ENCODE data around the gene SIL1.
"Not testable (repeated sequence)": the region's sequence is repeated elsewhere in the genome, so short reads cannot be mapped to it uniquely, and the experiment has no call there.

Gene SIL1

DNA sequence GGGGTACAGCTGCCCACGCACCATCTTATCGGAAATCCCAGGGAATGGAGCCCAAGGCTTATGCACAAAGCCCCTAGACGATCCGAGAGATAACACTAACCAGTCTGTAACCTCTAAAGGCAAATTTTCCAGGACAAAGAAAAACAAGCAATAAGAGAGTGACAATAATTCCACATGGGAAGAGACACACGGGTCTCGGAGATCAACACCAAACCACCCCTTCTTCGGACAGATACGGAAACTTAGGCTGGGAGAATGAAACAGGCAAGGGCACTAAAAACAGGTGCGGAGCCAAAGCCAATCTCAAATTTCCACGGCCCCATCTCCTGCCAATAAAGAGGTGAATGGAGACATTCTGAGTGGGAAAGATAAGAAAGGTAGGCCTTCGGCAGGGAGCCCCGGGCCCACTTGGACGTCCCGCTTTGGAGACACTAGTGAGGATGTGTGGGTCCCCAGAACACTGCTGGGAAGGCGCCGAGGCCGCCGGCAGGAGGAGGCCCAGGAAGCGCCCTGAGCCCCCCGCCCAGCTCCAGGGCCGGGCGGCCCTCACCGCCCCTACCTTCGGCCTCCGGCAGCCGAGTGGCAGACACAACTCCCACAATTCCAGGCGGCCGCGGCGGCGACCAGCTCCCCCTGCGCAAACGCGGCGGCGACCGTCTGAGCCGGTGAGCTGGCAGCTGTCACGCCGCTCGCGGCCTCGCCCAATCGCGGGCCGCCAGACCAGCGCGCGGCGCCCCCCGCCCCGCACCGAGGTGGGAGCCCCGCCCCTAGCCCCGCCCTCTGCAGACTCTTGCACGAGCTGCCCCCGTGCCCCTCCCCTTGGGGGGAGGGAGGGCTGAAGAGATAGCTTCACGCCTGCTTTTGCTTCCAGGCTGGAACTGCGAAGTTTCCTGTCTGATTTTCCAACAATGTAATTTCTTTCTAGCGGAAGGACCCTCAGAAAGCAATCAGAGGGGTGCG is at the start of gene SIL1:
Gene SIL1 (minus strand): TSS at position 659 of the 960 bp plus-strand sequence. CDS start 70,525 bp downstream, outside the sequence.
- peak; percentile 94 for DNase-seq (ENCODE audit: low read depth)

DNA sequence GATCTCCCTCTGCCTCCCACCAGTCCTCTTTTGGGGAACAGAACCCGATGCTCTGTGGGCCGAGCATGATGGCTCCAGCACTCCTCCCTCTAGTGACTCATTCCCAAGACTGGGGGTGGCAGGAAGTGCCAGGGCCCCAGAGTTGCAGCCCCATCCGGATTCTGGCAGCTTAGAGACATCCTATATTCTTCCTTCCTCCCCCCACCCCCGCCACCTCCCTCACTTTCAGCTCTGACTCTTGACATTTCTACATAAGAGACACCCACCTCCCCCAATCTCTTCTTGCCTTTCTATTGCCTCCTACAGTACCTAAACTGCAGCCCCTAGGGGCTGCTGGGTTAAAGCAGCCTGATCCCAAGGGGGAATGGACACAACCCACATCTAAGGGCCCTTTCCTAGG is 48.2 kb upstream of the SIL1 start:
- peak; percentile 61 for DNase-seq (ENCODE audit: low read depth)

DNA sequence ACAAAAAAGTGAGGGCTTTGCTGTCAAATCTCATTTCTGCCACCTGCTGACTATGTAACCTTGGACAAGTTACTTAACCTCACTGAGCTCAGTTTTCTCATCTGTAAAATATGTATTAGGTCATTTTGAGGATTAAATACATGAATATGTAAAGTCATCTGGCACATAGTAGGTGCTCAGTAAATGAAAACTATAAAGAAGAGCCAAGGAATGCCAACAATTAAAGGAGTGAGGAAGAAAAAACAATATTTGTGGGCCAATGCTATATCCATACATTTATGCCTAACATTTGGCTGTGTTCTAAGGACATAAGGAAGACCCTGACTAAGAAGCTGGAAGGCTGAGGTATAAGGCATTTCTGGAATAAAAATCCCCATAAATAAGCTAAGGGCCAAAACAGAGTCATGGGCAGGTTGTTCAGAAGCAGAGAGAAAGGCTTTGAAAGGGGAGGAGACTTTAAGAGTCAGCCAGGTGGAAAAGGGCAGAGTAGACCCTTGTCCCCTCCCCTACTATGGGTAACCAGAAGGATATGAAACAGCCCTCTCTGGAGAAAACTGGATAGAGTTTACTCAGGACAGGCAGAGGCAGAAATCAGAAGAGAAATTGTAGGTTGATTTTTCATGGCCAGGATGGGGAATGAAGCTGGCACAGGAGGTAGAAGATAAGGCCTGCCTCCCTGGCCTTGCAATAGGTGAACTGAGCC is 47.6 kb upstream of the SIL1 start:
- DNase-seq (ENCODE audit: low read depth): peak; percentile 34

- DNase-seq (ENCODE audit: low read depth): peak; percentile 51
Observed at GRCh38 chr5:139243425-139243970, 45.3 kb upstream of the SIL1 start.

- no peak for DNase-seq (ENCODE audit: low read depth)
Observed at GRCh38 chr5:139241139-139241538, 43.0 kb upstream of the SIL1 start.

DNA sequence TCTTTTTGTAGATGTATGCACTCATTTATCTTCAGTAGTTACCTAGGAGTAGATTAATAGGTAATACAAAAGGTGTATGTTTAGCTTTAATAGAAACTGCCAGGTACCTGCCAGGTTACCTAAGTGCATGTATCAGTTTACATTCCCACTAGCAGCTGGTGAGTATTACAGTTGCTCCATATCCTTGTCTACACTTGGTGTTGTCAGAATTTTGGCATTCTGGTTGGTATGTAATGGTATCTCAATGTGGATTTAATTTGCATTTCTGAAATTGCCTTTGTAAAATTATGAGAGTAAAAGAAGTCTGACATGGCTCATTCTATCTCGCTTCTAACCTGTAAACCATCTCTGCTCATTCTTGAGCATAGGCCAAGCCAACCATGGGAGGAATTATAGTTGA is 38.3 kb upstream of the SIL1 start:
- no peak for DNase-seq (ENCODE audit: low read depth)

- no peak for DNase-seq (ENCODE audit: low read depth)
Observed at GRCh38 chr5:139232147-139232724, 34.1 kb upstream of the SIL1 start.

DNA sequence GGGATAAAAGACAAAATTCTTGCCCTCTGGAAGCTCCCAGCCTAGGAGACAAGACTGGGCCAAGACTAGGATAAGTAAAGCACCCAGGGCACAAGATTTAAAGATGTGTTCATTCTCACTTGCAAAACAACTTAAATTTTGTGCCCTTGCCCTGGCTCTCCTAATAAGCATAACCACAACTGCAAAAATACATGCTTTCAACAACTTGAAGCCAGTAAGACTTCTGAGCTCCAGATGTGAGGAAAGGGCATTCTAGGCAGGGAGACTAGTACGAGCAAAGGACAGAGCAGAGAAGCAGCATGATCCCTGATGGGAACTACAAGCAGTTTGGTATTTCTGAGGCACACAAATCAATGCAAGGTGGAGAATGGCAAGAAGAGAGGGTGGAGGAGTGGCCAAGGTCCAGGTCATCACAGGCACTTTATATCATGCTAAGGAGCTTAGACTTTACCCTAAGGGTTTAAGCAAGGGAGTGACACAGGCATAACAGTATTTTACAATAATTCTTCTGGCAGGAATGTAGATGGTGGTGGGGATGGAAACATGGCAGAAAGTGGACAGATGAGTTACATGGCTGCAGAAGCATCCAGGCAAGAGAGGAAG is 30.1 kb upstream of the SIL1 start:
- DNase-seq (ENCODE audit: low read depth): no peak

GRCh38 chr5:139226131-139226530 is 28.0 kb upstream of the SIL1 start:
- DNase-seq (ENCODE audit: low read depth): no peak

- DNase-seq (ENCODE audit: low read depth): no peak
Observed at GRCh38 chr5:139223481-139223880, 25.3 kb upstream of the SIL1 start.

DNA sequence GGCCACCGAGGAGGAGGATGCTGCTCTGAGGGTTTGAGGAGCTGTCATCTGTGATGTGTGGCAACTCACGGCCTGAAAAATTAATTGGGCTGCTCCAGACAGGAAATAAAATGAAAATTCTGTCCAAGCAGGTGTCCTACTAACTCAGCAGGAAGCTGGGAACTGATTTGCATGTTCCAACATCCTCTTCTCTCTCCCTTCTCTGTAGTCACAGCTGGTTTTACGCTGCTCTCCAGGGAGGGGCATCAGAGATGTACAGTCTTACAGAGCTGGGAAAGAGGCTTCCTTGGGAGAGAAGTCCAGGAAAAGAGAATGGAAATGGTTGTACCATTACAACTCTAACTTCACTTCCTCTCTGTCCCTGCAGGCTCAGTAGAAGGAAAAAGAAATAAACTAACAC is 24.2 kb upstream of the SIL1 start:
- DNase-seq (ENCODE audit: low read depth): no peak

- DNase-seq (ENCODE audit: low read depth): not testable (repeated sequence)
Observed at GRCh38 chr5:139218038-139218437, 19.9 kb upstream of the SIL1 start.

- peak; percentile 48 for DNase-seq (ENCODE audit: low read depth)
Observed at GRCh38 chr5:139215107-139215975, 17.2 kb upstream of the SIL1 start.

- no peak for DNase-seq (ENCODE audit: low read depth)
Observed at GRCh38 chr5:139214646-139215045, 16.5 kb upstream of the SIL1 start.

DNA sequence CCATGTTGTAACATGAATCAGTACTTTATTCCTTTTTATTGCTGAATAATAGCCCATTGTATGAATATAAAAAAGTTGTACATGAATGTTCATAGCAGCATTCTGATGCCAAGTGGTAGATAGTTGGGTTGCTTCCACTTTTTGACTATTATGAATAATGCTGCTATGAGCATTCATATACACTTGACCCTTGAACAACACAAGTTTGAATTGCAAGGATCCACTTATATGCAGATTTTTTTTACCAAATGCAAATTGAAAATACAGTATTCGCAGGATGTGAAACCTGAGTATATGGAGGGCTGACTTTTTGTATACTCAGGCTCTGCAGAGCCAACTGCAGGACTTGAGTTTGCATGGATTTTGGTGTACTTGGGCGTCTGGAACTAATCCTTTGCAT is 14.7 kb upstream of the SIL1 start:
- no peak for DNase-seq (ENCODE audit: low read depth)

GRCh38 chr5:139212486-139212885 is 14.3 kb upstream of the SIL1 start:
- no peak for DNase-seq (ENCODE audit: low read depth)

GRCh38 chr5:139210585-139210984 is 12.4 kb upstream of the SIL1 start:
- DNase-seq (ENCODE audit: low read depth): no peak

DNA sequence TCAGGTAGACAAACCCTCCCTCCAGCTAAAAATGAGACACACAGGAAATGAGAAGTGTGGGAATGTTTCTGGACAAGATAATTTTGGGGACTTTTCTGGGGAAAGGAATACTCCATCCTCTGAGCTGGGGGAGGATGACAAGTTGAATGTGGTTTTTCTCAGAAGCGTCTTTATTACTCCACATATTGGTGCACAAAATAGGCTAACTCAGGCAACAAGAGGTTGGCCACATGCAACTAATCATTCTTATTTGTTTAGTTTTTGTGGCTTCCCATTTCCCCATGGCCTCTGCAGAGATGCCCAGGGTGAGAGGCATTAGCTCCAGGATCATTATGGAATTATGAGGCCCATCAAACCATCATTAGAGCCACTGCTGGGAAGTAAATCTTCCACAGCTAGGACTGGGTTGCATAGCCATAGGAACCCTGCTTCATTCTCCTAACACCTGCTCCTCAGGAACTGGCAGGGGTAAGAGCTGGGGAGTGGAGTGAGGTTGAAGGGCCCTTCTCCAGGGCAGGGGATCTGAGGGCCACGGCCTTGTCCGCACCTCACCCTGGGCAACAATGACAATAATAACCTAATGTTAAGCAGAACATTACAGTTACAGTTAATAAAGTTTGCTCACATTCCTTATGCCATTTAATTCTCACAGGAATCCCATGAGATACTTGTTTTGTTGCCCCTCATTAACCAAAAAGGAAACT is 9.3 kb upstream of the SIL1 start:
- DNase-seq (ENCODE audit: low read depth): no peak

DNA sequence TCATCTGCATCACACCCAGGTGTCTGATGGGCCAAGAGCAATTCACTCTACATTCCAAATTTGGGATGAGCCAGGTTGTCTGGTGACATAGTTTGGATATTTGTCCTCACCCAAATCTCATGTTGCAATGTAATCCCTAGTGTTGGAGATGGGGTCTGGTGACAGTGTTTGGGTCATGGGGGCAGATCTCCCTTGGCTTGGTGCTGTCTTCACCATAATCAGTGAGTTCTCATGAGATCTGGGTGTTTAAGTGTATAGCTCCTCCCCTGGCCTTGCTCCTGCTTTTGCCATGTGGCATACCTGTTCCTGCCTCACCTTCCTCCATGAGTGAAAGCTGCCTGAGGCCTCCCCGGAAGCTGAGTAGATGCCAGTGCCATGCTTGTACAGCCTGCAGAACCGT is 7.4 kb upstream of the SIL1 start:
- DNase-seq (ENCODE audit: low read depth): no peak

GRCh38 chr5:139205124-139205523 is 7.0 kb upstream of the SIL1 start:
- DNase-seq (ENCODE audit: low read depth): no peak
